ENCODE data around the gene CSF1R.
"Not testable (repeated sequence)": the region's sequence is repeated elsewhere in the genome, so short reads cannot be mapped to it uniquely, and the experiment has no call there.

DNA sequence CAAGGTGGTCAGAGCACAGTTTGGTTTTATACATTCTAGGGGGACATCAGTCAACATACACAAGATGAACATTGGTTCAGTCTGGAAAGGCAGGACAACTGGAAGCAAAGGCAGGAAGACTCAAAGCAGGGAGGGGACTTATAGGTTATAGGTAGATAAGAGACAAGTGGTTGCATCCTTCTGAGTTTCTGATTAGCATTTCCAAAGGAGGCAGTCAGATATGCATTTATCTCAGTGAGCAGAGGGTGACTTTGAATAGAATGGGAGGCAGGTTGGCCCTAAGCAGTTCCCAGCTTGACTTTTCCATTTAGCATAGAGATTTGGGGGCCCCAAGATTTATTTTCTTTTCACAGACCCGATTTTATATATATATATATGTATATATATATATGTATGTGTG lies 58.3 kb downstream of the CSF1R start:
- TF ChIP-seq, protein P1, sequence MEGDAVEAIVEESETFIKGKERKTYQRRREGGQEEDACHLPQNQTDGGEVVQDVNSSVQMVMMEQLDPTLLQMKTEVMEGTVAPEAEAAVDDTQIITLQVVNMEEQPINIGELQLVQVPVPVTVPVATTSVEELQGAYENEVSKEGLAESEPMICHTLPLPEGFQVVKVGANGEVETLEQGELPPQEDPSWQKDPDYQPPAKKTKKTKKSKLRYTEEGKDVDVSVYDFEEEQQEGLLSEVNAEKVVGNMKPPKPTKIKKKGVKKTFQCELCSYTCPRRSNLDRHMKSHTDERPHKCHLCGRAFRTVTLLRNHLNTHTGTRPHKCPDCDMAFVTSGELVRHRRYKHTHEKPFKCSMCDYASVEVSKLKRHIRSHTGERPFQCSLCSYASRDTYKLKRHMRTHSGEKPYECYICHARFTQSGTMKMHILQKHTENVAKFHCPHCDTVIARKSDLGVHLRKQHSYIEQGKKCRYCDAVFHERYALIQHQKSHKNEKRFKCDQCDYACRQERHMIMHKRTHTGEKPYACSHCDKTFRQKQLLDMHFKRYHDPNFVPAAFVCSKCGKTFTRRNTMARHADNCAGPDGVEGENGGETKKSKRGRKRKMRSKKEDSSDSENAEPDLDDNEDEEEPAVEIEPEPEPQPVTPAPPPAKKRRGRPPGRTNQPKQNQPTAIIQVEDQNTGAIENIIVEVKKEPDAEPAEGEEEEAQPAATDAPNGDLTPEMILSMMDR (conservative IDR thresholded peaks at IDR 0.05 in 1 of 2, IDR thresholded peaks at IDR 0.05 in 1 of 2; ENCODE audit: extremely low read depth in 1 of 2, insufficient read depth in 1 of 2, low read depth in 1 of 2, low read length in 2 of 2): not testable (repeated sequence)
- TF ChIP-seq EZH2 (IDR thresholded peaks at IDR 0.05; ENCODE audit: borderline replicate concordance, low read length): not testable (repeated sequence)
